Fibroblast of skin of left quadriceps (primary cell): ENCODE measurements around the gene PEX11G.

Source experiments
- DNase-seq, 2 experiments: peaks; one replicate each; pipeline ENCODE4 v3.0.0-alpha.2; 2013; ENCODE audit warnings: low read depth in 2 of 2

The PEX11G gene

GRCh38 chr19:7433456-7433855 lies 55.4 kb downstream of the PEX11G start:
- peak in 1 of 2 experiments; percentile 3 for DNase-seq

GRCh38 chr19:7429638-7430282 lies 59.1 kb downstream of the PEX11G start:
- DNase-seq, result no peak

DNA sequence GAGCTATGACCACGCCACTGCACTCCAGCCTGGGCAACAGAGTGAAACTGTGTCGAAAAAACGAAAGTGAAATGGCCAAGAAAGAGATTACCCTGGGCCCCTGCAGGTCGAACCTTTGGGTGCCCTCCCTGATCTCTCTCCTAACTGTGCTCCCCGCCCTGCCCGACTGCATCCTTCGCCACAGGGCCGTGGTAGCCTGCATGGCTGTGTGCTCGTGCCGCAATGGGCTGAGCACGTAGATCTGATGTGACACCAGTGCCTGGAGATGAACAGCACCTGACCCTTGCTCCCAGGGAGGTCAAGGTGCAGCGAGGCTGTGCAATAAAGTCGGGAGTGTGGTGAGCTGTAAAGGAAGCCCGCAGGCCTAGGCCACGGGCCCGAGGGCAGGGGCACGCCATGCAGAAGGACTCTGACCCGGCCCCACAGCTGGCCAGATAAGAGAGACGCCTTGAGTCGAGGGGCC lies 60.2 kb downstream of the PEX11G start:
- no peak for DNase-seq

DNA sequence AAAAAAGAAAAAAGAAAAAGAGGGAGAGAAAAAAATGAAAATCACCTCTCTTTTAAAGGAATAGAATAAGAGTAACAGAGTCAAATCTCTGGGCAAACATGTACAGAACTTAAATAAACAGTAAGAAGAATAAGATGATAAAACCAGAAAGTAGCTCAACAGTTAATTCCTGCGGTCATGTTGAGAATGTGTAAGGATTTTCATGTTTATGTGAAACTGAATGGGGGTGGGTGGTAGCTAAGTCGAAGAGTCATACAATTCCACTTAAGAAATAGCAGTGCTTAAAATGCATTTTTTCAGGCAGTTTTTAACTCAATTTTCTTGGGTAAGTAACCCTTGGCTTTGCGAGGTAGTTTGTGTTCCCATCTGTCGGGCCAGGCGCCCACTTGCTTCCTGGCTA lies 60.9 kb downstream of the PEX11G start:
- DNase-seq, result no peak

DNA sequence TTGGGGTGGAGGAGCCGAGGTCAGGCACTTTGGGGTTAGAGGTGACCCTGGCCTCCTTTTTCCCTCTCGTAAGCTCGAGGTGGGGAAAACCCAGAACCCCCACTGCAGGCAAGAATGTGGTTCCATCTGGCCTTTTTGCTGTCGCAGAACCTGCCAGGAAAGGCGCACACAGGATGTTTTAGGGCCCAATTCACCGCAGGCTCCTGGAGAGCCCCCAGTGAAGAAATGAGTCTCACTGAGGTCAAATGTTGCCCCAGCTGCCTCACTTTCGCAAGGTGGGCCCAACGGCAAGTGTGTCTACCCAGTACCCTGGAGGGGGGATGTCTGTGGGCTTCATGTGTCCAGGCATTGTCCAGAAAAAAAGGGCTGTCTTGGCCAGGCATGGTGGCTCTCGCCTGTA lies 61.8 kb downstream of the PEX11G start:
- DNase-seq, result no peak
